Activated CD4-positive, alpha-beta T cell treated with anti-CD3 and anti-CD28 coated beads, Interleukin-2, Interleukin-6, amounts not matched to agents 100 ng/mL and 50 ng/mL, durations not matched to agents 16 hours and 8 hours (primary cell): ENCODE data around the gene ADD3.

Experiments used
- DNase-seq: peaks from one replicate; pipeline ENCODE4 v3.0.0-alpha.2; 2020

ADD3 gene

GRCh38 chr10:110158051-110159005 lies 150.5 kb downstream of the ADD3 start:
- DNase-seq: no peak

- DNase-seq: no peak
These were observed 152.3 kb downstream of the ADD3 start for GRCh38 chr10:110160081-110160480.

GRCh38 chr10:110160522-110160921 lies 152.7 kb downstream of the ADD3 start:
- DNase-seq: no peak

- DNase-seq: no peak
These were observed 155.0 kb downstream of the ADD3 start for GRCh38 chr10:110162741-110163145.

- DNase-seq: no peak
These were observed 155.5 kb downstream of the ADD3 start for GRCh38 chr10:110163192-110163773.

GRCh38 chr10:110163841-110164240 lies 156.1 kb downstream of the ADD3 start:
- no peak for DNase-seq

GRCh38 chr10:110165239-110165638 lies 157.5 kb downstream of the ADD3 start:
- no peak for DNase-seq

GRCh38 chr10:110167149-110167548 lies 159.4 kb downstream of the ADD3 start:
- DNase-seq: no peak

GRCh38 chr10:110168601-110169481 lies 161.1 kb downstream of the ADD3 start:
- no peak for DNase-seq

- DNase-seq: no peak
These were observed 161.8 kb downstream of the ADD3 start for GRCh38 chr10:110169586-110169985.

GRCh38 chr10:110170142-110170971 lies 162.6 kb downstream of the ADD3 start:
- no peak for DNase-seq

- no peak for DNase-seq
These were observed 163.2 kb downstream of the ADD3 start for GRCh38 chr10:110171032-110171431.

GRCh38 chr10:110172155-110172554 lies 164.4 kb downstream of the ADD3 start:
- no peak for DNase-seq

- DNase-seq: no peak
These were observed 166.4 kb downstream of the ADD3 start for GRCh38 chr10:110174201-110174600.

- no peak for DNase-seq
These were observed 167.0 kb downstream of the ADD3 start for GRCh38 chr10:110174816-110175215.

- no peak for DNase-seq
These were observed 167.6 kb downstream of the ADD3 start for GRCh38 chr10:110175406-110175805.

GRCh38 chr10:110176141-110177030 lies 168.6 kb downstream of the ADD3 start:
- DNase-seq: no peak

- no peak for DNase-seq
These were observed 171.4 kb downstream of the ADD3 start for GRCh38 chr10:110179220-110179619.

GRCh38 chr10:110181451-110181850 lies 173.7 kb downstream of the ADD3 start:
- no peak for DNase-seq

GRCh38 chr10:110181911-110182310 lies 174.1 kb downstream of the ADD3 start:
- DNase-seq: no peak

GRCh38 chr10:110184398-110184797 lies 176.6 kb downstream of the ADD3 start:
- DNase-seq: no peak
